GM23338 (cell line): ENCODE measurements around the gene IRAK2. TPM values are rescaled to one million over a fixed set of nuclear protein-coding genes. Genes with fewer than 3 reads are reported as not detected.

Source experiments
- ATAC-seq: fragments of 200-7000 bp; cut with Tn5 transposase; 3 replicates; pipeline ENCODE4 v1.9.1; 2020
- DNase-seq: peaks from one replicate; pipeline ENCODE4 v3.0.0-alpha.2; 2015; ENCODE audit warnings: low spot score
- H2AFZ ChIP-seq: fragments of 200-600 bp; sonication (generic); 2 replicates; pipeline ENCODE4 v1.8.0; 2016; ENCODE audit warnings: antibody characterized with exemption, mild to moderate bottlenecking, moderate library complexity
- H3F3A ChIP-seq: fragments of 200-600 bp; sonication (generic); replicated peaks from 2 replicates; pipeline ENCODE4 v1.8.0; 2017; ENCODE audit warnings: antibody characterized with exemption, mixed run types, low read depth
- H3K27ac ChIP-seq: fragments of 200-600 bp; sonication (generic); 2 replicates; pipeline ENCODE4 v1.6.1; 2016; ENCODE audit warnings: low read depth
- H3K27me3 ChIP-seq: fragments of 200-600 bp; sonication (generic); 2 replicates; pipeline ENCODE4 v1.8.0; 2016; ENCODE audit warnings: mild to moderate bottlenecking, mixed run types, moderate library complexity; ENCODE audit not compliant: insufficient read depth
- H3K36me3 ChIP-seq: fragments of 200-600 bp; sonication (generic); 2 replicates; pipeline ENCODE4 v1.8.0; 2016; ENCODE audit warnings: mild to moderate bottlenecking; ENCODE audit not compliant: insufficient read depth
- H3K4me1 ChIP-seq: fragments of 200-600 bp; sonication (generic); 2 replicates; pipeline ENCODE4 v1.8.0; 2016; ENCODE audit warnings: mild to moderate bottlenecking, moderate library complexity; ENCODE audit not compliant: insufficient read depth
- H3K4me2 ChIP-seq: fragments of 200-600 bp; sonication (generic); 2 replicates; pipeline ENCODE4 v1.7.1; 2017; ENCODE audit warnings: mixed run types
- H3K4me3 ChIP-seq: fragments of 200-600 bp; sonication (generic); 2 replicates; pipeline ENCODE4 v1.6.1; 2016; ENCODE audit warnings: mixed run types
- H3K79me2 ChIP-seq: fragments of 200-600 bp; sonication (generic); replicated peaks from 2 replicates; pipeline ENCODE4 v1.8.0; 2017; ENCODE audit warnings: mild to moderate bottlenecking; ENCODE audit not compliant: insufficient read depth
- H3K9me2 ChIP-seq: fragments of 200-600 bp; sonication (generic); 2 replicates; pipeline ENCODE4 v1.8.0; 2017; ENCODE audit not compliant: insufficient read depth
- H4K20me1 ChIP-seq: fragments of 200-600 bp; sonication (generic); replicated peaks from 2 replicates; pipeline ENCODE4 v1.8.0; 2017; ENCODE audit warnings: mild to moderate bottlenecking; ENCODE audit not compliant: insufficient read depth
- H3K27ac Mint-ChIP-seq: 2 replicates; pipeline ENCODE4 v1.8.0; 2020; ENCODE audit warnings: inconsistent platforms, mild to moderate bottlenecking, moderate library complexity, mixed read lengths
- H3K27me3 Mint-ChIP-seq: 3 replicates; pipeline ENCODE4 v1.8.0; 2022; ENCODE audit warnings: low read depth, mild to moderate bottlenecking, moderate library complexity, mixed read lengths, inconsistent platforms; ENCODE audit not compliant: insufficient read depth, poor library complexity
- H3K36me3 Mint-ChIP-seq: 3 replicates; pipeline ENCODE4 v1.8.0; 2021; ENCODE audit warnings: low read depth, mild to moderate bottlenecking, inconsistent platforms, moderate library complexity, mixed read lengths
- H3K4me1 Mint-ChIP-seq: 3 replicates; pipeline ENCODE4 v1.8.0; 2020; ENCODE audit warnings: mild to moderate bottlenecking, inconsistent platforms, mixed read lengths
- H3K4me3 Mint-ChIP-seq: 3 replicates; pipeline ENCODE4 v1.8.0; 2021; ENCODE audit warnings: moderate library complexity, mild to moderate bottlenecking, inconsistent platforms, mixed read lengths
- H3K9me3 Mint-ChIP-seq: 3 replicates; pipeline ENCODE4 v1.8.0; 2020; ENCODE audit warnings: moderate library complexity, mild to moderate bottlenecking, inconsistent platforms, mixed read lengths
- CREB1 ChIP-seq: fragments of 250-450 bp; sonication (Bioruptor Pico); IDR thresholded peaks from 2 replicates; pipeline ENCODE4 v1.5.0; 2020; ENCODE audit warnings: low read depth, mild to moderate bottlenecking, moderate library complexity
- EZH2 ChIP-seq: fragments of 200-600 bp; sonication (generic); IDR thresholded peaks from one replicate; pipeline ENCODE4 v1.8.0; 2017; ENCODE audit warnings: antibody characterized with exemption, mild to moderate bottlenecking, low read depth; ENCODE audit not compliant: unreplicated experiment
- EZH2phosphoT487 ChIP-seq: fragments of 200-600 bp; sonication (generic); IDR thresholded peaks from one replicate; pipeline ENCODE4 v1.8.1; 2018; ENCODE audit warnings: antibody characterized with exemption; ENCODE audit not compliant: unreplicated experiment
- JUNB ChIP-seq: IDR thresholded peaks from one replicate; pipeline ENCODE4 v1.6.1; 2016; ENCODE audit warnings: antibody characterized with exemption; ENCODE audit not compliant: unreplicated experiment
- NANOG ChIP-seq: IDR thresholded peaks from 2 replicates; pipeline ENCODE4 v1.6.1; 2016; ENCODE audit warnings: antibody characterized with exemption, borderline replicate concordance
- POLR2AphosphoS5 ChIP-seq: IDR thresholded peaks from 2 replicates; pipeline ENCODE4 v1.6.1; 2016; ENCODE audit warnings: antibody characterized with exemption, low read depth
- STAT1 ChIP-seq: IDR thresholded peaks from one replicate; pipeline ENCODE4 v1.6.1; 2016; ENCODE audit warnings: antibody characterized with exemption; ENCODE audit not compliant: unreplicated experiment
- ZNF114 ChIP-seq: fragments of 250-450 bp; sonication (Bioruptor Pico); IDR thresholded peaks from 2 replicates; pipeline ENCODE4 v1.5.0; 2020; ENCODE audit warnings: mild to moderate bottlenecking, moderate library complexity
- ZNF331 ChIP-seq: fragments of 250-450 bp; sonication (Bioruptor Pico); IDR thresholded peaks from 2 replicates; pipeline ENCODE4 v1.5.0; 2020; ENCODE audit warnings: low read depth, mild to moderate bottlenecking, moderate library complexity
- polyA plus RNA-seq: library from polyadenylated mRNA; unstranded; fragments of >200 nt; fragmentation: Nextera tagmentation; extraction: Ambion mirVana; gene quantifications from 2 replicates; pipeline ENCODE4 v1.2.1, GENCODE V29; 2016
- total RNA-seq: library from RNA; depleted of rRNA; stranded (reverse); fragments of >200 nt; shearing (Covaris generic); gene quantifications from 2 replicates; pipeline ENCODE4 v1.2.3, GENCODE V29; 2014
- TF ChIP-seq, protein P1 (sequence below), 2 experiments: fragments of 200-600 bp in 1 of 2; sonication (generic) in 1 of 2; conservative IDR thresholded peaks; 2 replicates each; pipeline versions ENCODE4 v1.5.1 to v1.6.1; 2016 to 2017; ENCODE audit warnings: antibody characterized with exemption in 2 of 2, low read depth in 2 of 2, mild to moderate bottlenecking in 2 of 2, moderate library complexity in 1 of 2
- TF ChIP-seq, protein P2 (sequence below): IDR thresholded peaks from 2 replicates; pipeline ENCODE4 v1.6.1; 2016; ENCODE audit warnings: antibody characterized with exemption
- TF ChIP-seq, protein P3 (sequence below): IDR thresholded peaks from one replicate; pipeline ENCODE4 v1.6.1; 2018; ENCODE audit warnings: antibody characterized with exemption; ENCODE audit not compliant: unreplicated experiment

Gene IRAK2
- total and polyA plus RNA-seq, 2 experiments from 2014 or later: 0.37 to 1.4 TPM

DNA sequence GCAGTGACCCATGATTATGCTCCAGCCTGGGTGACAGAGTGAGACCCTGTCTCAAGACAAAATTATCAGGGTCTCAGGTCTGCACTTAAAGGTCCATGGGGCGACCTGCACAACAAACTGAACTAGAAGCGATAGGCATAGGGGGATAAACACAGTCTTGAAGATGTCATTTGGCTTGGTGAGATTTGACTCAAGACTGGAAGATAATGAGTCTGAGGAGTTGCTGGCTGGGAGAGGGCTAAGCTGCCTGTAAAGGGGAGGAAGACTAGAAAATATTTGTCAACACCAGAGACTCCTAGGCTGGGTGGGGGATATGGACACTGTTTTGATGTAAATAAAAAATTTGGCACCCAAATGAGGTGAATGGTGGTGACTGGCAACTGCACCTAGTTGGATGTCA lies 108.3 kb downstream of the IRAK2 start (continued):
- TF ChIP-seq EZH2: no peak
- no peak for TF ChIP-seq JUNB
- no peak for TF ChIP-seq EZH2phosphoT487

DNA sequence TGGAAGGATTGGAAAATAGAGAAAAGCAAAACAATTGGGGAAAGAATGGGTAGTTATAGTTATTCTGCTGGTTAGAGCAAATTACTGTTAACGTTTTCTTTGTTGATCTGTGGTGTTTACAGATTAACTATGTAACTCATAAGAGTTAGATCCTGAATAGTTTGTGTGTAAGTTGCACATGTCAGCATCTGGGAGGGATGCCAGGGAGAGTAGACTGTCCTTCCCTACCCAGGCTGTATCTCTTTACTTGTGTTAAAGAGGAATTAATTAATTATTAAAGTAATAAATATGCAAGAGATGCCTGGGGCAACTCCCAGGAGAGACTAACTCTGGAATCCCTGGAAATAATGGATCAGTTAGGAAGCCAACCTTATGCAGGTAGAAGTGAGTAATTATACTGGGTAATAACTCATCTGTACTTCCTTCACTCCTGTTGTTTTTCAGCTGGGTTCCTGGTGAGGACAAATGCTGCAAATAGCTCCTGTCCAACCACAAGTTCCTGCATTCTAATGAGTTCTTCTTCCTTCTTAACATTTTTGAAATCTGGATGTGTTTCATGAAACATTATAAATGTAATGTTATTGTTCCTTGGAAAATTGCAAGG lies 109.1 kb downstream of the IRAK2 start:
- H3K4me3 Mint-ChIP-seq: no peak overlapping the region
- H3K27ac ChIP-seq: no peak overlapping the region
- H3K4me3 ChIP-seq: no peak overlapping the region
- peaks cover 20% of the 10 kb centered on the region for H3K36me3 ChIP-seq
- peaks cover 50% of the 10 kb centered on the region for H3K79me2 ChIP-seq
- H3K4me1 ChIP-seq: no peaks in the 10 kb centered on the region
- no peaks in the 10 kb centered on the region for H3K27me3 ChIP-seq
- no peak for TF ChIP-seq ZNF331 (CRISPR knock-in tag)
- TF ChIP-seq NANOG: no peak
- no peak for TF ChIP-seq EZH2phosphoT487
- no peak for TF ChIP-seq POLR2AphosphoS5
- TF ChIP-seq, protein P1, sequence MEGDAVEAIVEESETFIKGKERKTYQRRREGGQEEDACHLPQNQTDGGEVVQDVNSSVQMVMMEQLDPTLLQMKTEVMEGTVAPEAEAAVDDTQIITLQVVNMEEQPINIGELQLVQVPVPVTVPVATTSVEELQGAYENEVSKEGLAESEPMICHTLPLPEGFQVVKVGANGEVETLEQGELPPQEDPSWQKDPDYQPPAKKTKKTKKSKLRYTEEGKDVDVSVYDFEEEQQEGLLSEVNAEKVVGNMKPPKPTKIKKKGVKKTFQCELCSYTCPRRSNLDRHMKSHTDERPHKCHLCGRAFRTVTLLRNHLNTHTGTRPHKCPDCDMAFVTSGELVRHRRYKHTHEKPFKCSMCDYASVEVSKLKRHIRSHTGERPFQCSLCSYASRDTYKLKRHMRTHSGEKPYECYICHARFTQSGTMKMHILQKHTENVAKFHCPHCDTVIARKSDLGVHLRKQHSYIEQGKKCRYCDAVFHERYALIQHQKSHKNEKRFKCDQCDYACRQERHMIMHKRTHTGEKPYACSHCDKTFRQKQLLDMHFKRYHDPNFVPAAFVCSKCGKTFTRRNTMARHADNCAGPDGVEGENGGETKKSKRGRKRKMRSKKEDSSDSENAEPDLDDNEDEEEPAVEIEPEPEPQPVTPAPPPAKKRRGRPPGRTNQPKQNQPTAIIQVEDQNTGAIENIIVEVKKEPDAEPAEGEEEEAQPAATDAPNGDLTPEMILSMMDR (conservative IDR thresholded peaks at IDR 0.05; ENCODE audit: low read depth in 2 of 2): no peak
- TF ChIP-seq, protein P2, sequence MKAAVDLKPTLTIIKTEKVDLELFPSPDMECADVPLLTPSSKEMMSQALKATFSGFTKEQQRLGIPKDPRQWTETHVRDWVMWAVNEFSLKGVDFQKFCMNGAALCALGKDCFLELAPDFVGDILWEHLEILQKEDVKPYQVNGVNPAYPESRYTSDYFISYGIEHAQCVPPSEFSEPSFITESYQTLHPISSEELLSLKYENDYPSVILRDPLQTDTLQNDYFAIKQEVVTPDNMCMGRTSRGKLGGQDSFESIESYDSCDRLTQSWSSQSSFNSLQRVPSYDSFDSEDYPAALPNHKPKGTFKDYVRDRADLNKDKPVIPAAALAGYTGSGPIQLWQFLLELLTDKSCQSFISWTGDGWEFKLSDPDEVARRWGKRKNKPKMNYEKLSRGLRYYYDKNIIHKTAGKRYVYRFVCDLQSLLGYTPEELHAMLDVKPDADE: no peak
- no peak for ATAC-seq
- no peaks in the 10 kb centered on the region for H3K27me3 Mint-ChIP-seq
- H3K9me3 Mint-ChIP-seq: no peaks in the 10 kb centered on the region
- no peaks in the 10 kb centered on the region for H3F3A ChIP-seq
- no peaks in the 10 kb centered on the region; the same call in 2 of the 3 replicates for H3K4me1 Mint-ChIP-seq
- no peak overlapping the region for H3K27ac Mint-ChIP-seq
- no peaks in the 10 kb centered on the region for H3K9me2 ChIP-seq
- H4K20me1 ChIP-seq: peaks cover 7% of the 10 kb centered on the region; the same call in 1 of the 2 replicates
- H2AFZ ChIP-seq: no peak overlapping the region
- DNase-seq: no peak
- no peak overlapping the region for H3K4me2 ChIP-seq
- peaks cover 46% of the 10 kb centered on the region for H3K36me3 Mint-ChIP-seq

DNA sequence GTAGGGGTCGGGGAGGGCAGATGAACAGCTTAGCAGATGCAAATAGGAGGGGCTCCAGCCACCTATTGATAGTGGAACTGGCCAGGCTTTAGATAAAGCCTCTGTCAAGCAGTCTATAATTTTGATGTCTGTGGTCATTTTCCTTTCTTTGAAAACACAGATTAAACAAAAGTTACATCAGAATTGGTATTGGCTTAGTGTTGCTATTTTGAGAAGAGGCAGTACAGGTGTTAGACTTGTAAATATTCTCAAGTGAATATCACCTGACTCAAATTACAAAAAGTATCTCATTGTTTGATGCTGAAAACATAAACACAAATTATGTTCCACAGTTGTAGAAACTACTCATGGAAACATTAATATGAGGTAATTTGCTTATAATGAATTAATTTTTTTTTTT lies 109.9 kb downstream of the IRAK2 start:
- H3K27ac ChIP-seq: no peak overlapping the region
- TF ChIP-seq ZNF114: no peak
- TF ChIP-seq, protein P3, sequence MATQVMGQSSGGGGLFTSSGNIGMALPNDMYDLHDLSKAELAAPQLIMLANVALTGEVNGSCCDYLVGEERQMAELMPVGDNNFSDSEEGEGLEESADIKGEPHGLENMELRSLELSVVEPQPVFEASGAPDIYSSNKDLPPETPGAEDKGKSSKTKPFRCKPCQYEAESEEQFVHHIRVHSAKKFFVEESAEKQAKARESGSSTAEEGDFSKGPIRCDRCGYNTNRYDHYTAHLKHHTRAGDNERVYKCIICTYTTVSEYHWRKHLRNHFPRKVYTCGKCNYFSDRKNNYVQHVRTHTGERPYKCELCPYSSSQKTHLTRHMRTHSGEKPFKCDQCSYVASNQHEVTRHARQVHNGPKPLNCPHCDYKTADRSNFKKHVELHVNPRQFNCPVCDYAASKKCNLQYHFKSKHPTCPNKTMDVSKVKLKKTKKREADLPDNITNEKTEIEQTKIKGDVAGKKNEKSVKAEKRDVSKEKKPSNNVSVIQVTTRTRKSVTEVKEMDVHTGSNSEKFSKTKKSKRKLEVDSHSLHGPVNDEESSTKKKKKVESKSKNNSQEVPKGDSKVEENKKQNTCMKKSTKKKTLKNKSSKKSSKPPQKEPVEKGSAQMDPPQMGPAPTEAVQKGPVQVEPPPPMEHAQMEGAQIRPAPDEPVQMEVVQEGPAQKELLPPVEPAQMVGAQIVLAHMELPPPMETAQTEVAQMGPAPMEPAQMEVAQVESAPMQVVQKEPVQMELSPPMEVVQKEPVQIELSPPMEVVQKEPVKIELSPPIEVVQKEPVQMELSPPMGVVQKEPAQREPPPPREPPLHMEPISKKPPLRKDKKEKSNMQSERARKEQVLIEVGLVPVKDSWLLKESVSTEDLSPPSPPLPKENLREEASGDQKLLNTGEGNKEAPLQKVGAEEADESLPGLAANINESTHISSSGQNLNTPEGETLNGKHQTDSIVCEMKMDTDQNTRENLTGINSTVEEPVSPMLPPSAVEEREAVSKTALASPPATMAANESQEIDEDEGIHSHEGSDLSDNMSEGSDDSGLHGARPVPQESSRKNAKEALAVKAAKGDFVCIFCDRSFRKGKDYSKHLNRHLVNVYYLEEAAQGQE: no peak
- no peak for TF ChIP-seq POLR2AphosphoS5
- no peak for TF ChIP-seq CREB1
- TF ChIP-seq ZNF331 (CRISPR knock-in tag): no peak
- TF ChIP-seq, protein P2: no peak
- TF ChIP-seq, protein P1 (conservative IDR thresholded peaks at IDR 0.05; ENCODE audit: low read depth in 2 of 2): no peak
- no peak for TF ChIP-seq NANOG
- no peak for TF ChIP-seq JUNB
- TF ChIP-seq STAT1: no peak

More for the DNA sequence above, 109.9 kb downstream of the IRAK2 start:
- no peak overlapping the region for H3K4me3 ChIP-seq
- Mint-ChIP-seq H3K27ac (no peak overlapping the region), H3K27me3 (peaks cover 2% of the 10 kb centered on the region), H3K4me1 (no peaks in the 10 kb centered on the region; the same call in 2 of the 3 replicates), H3K4me3 (no peak overlapping the region), H3K9me3 (no peaks in the 10 kb centered on the region), H3K36me3 (peaks cover 47% of the 10 kb centered on the region)
- H3K27me3 ChIP-seq: no peaks in the 10 kb centered on the region
- H3K9me2 ChIP-seq: no peaks in the 10 kb centered on the region
- peaks cover 22% of the 10 kb centered on the region for H3K36me3 ChIP-seq
- no peaks in the 10 kb centered on the region for H3K4me1 ChIP-seq
- no peaks in the 10 kb centered on the region for H3F3A ChIP-seq
- H2AFZ ChIP-seq: no peak overlapping the region
- peaks cover 7% of the 10 kb centered on the region; the same call in 1 of the 2 replicates for H4K20me1 ChIP-seq
- no peak for ATAC-seq
- H3K79me2 ChIP-seq: peaks cover 48% of the 10 kb centered on the region
- DNase-seq: no peak
- no peak overlapping the region for H3K4me2 ChIP-seq
